K562 (cell line): ENCODE data around the gene CDH2. TPM values are rescaled to one million over a fixed set of nuclear protein-coding genes. Genes with fewer than 3 reads are reported as not detected.

ENCODE experiments used
- ATAC-seq: fragments of 200-7000 bp; cut with Tn5 transposase; 3 replicates; pipeline ENCODE4 v1.9.1; 2020; ENCODE audit warnings: moderate library complexity
- BruUV-seq: library from RNA; stranded (reverse); fragments of 400-500 nt; replicated peaks from 2 replicates; lab custom pipeline; 2021; lab: Mats Ljungman, UMichigan
- CTCF ChIA-PET: fragments of 300-600 bp; formaldehyde crosslinking; extraction: SDS; loops from one replicate; lab custom pipeline; 2021; ENCODE audit warnings: low intra/inter-chr PET ratio; lab: Yijun Ruan, JAX
- POLR2A ChIA-PET: fragments of 300-600, 350-650 bp; sonication (Branson Sonifier 250); formaldehyde crosslinking; extraction: SDS; loops from one replicate; lab custom pipeline; 2021; ENCODE audit warnings: antibody characterized with exemption, inconsistent platforms; lab: Yijun Ruan, JAX
- DNase-seq, 4 experiments: peaks; one replicate each; pipeline versions ENCODE4 v3.0.0 to v3.0.0-alpha.2; 2011 to 2018; ENCODE audit warnings: low spot score in 3 of 4, mixed read lengths in 3 of 4; ENCODE audit errors: extremely low read depth in 1 of 4
- FAIRE-seq: peaks from 2 replicates; lab custom pipeline; 2011; peaks lifted over from hg19 to GRCh38; lab: Jason Lieb, UNC
- H2AFZ ChIP-seq: 2 replicates; pipeline ENCODE4 v1.6.0; 2011; ENCODE audit warnings: low read depth, low read length, control low read depth, inconsistent platforms
- H3K27ac ChIP-seq: fragments of 200-600 bp; 3 replicates; pipeline ENCODE4 v1.8.0; 2011; ENCODE audit warnings: low read depth, mild to moderate bottlenecking, control low read depth, inconsistent platforms, low read length, moderate library complexity, mixed read lengths; ENCODE audit errors: extremely low read depth
- H3K27me3 ChIP-seq, 2 experiments: fragments of 300-600 bp in 1 of 2; 2 replicates in 1 of 2; 3 replicates in 1 of 2; pipeline versions ENCODE4 v1.6.0 to v1.8.0; 2011; ENCODE audit warnings: inconsistent platforms in 2 of 2, low read length in 2 of 2, mild to moderate bottlenecking in 1 of 2, mixed read lengths in 1 of 2, moderate library complexity in 1 of 2; ENCODE audit not compliant: control insufficient read depth in 2 of 2, insufficient read depth in 2 of 2
- H3K36me3 ChIP-seq: fragments of 300-600 bp; 3 replicates; pipeline ENCODE4 v1.8.0; 2011; ENCODE audit warnings: mild to moderate bottlenecking, low read length, inconsistent platforms; ENCODE audit not compliant: control insufficient read depth, insufficient read depth
- H3K4me1 ChIP-seq, 2 experiments: fragments of 200-600 bp in 1 of 2; replicated peaks in 1 of 2; 2 replicates in 1 of 2; 3 replicates in 1 of 2; pipeline versions ENCODE4 v1.5.1 to v1.8.0; 2011; ENCODE audit warnings: inconsistent platforms in 2 of 2, low read length in 2 of 2, mild to moderate bottlenecking in 1 of 2, mixed read lengths in 1 of 2, moderate library complexity in 1 of 2; ENCODE audit not compliant: control insufficient read depth in 2 of 2, insufficient read depth in 2 of 2
- H3K4me2 ChIP-seq: 2 replicates; pipeline ENCODE4 v1.6.1; 2011; ENCODE audit warnings: low read length, control low read depth, inconsistent platforms, mixed read lengths; ENCODE audit not compliant: insufficient read depth
- H3K4me3 ChIP-seq: fragments of 200-600 bp; sonication (generic), shearing (Covaris generic); 2 replicates; pipeline ENCODE4 v1.5.1; 2016; ENCODE audit warnings: control low read depth, inconsistent platforms
- H3K79me2 ChIP-seq: fragments of 200-600 bp; 3 replicates; pipeline ENCODE4 v1.8.0; 2011; ENCODE audit warnings: low read length, inconsistent platforms; ENCODE audit not compliant: control insufficient read depth, insufficient read depth
- H3K9ac ChIP-seq, 2 experiments: 2 replicates each; pipeline versions ENCODE4 v1.6.0 to v1.6.1; 2011; ENCODE audit warnings: low read depth in 2 of 2, low read length in 2 of 2, control low read depth in 1 of 2, inconsistent platforms in 1 of 2, mild to moderate bottlenecking in 1 of 2, mixed read lengths in 1 of 2; ENCODE audit not compliant: insufficient read depth in 1 of 2
- H3K9me1 ChIP-seq: one replicate; pipeline ENCODE4 v1.6.0; 2011; ENCODE audit warnings: inconsistent platforms, mild to moderate bottlenecking, low read length, moderate library complexity; ENCODE audit not compliant: control insufficient read depth, insufficient read depth
- H3K9me3 ChIP-seq: replicated peaks from 2 replicates; pipeline ENCODE4 v1.5.1; 2011; ENCODE audit warnings: low read depth, low read length, inconsistent platforms; ENCODE audit not compliant: control insufficient read depth, insufficient read depth
- H4K20me1 ChIP-seq: replicated peaks from 2 replicates; pipeline ENCODE4 v1.6.1; 2011; ENCODE audit warnings: low read length, inconsistent platforms, mixed read lengths; ENCODE audit not compliant: control insufficient read depth, insufficient read depth
- BRCA1 ChIP-seq, 2 experiments: fragments of 450-650 bp in 1 of 2; sonication (generic) in 1 of 2; formaldehyde crosslinking in 1 of 2; IDR thresholded peaks; 2 replicates each; pipeline versions ENCODE4 v1.5.0 to v1.6.1; 2017 to 2020; ENCODE audit warnings: mild to moderate bottlenecking in 1 of 2, missing genetic modification reagents in 1 of 2
- GABPB2 ChIP-seq: fragments of 250-450 bp; sonication (Bioruptor Pico); conservative IDR thresholded peaks from 2 replicates; pipeline ENCODE4 v1.5.1; 2021; ENCODE audit warnings: mild to moderate bottlenecking
- GATAD2A ChIP-seq: fragments of 450-650 bp; IDR thresholded peaks from 2 replicates; pipeline ENCODE4 v1.6.1; 2017
- IFI16 ChIP-seq: fragments of 250-450 bp; sonication (Bioruptor Pico); IDR thresholded peaks from 2 replicates; pipeline ENCODE4 v2.1.2; 2022; ENCODE audit warnings: mild to moderate bottlenecking, inconsistent platforms
- KDM2B ChIP-seq: fragments of 250-450 bp; sonication (Bioruptor Pico); IDR thresholded peaks from 2 replicates; pipeline ENCODE4 v1.8.0; 2021; ENCODE audit warnings: mild to moderate bottlenecking, moderate library complexity
- POLR3G ChIP-seq: IDR thresholded peaks from 2 replicates; pipeline ENCODE4 v1.6.1; 2011; ENCODE audit not compliant: insufficient read length, insufficient replicate concordance; ENCODE audit errors: extremely low read depth
- SIRT6 ChIP-seq: IDR thresholded peaks from one replicate; pipeline ENCODE4 v1.6.1; 2012; ENCODE audit warnings: low read depth, mild to moderate bottlenecking, control low read depth, inconsistent platforms, low read length, moderate library complexity
- TAF1 ChIP-seq: IDR thresholded peaks from 2 replicates; pipeline ENCODE4 v1.6.1; 2011; ENCODE audit warnings: mild to moderate bottlenecking, low read length, moderate library complexity; ENCODE audit not compliant: insufficient read depth, control insufficient read depth, severe bottlenecking; ENCODE audit errors: extremely low read depth
- ZNF165 ChIP-seq: fragments of 250-450 bp; sonication (Bioruptor Pico); IDR thresholded peaks from 2 replicates; pipeline ENCODE4 v1.4.0; 2020; ENCODE audit warnings: borderline replicate concordance
- ZNF444 ChIP-seq: fragments of 250-450 bp; sonication (Bioruptor Pico); IDR thresholded peaks from 2 replicates; pipeline ENCODE4 v1.4.0; 2020; ENCODE audit warnings: mild to moderate bottlenecking, moderate library complexity
- WGBS: fragments of 100-300 bp; shearing (Covaris generic); methylation state at CpG from one replicate; pipeline ENCODE4 v1.1.6; 2016; ENCODE audit warnings: low coverage, mixed read lengths; ENCODE audit not compliant: insufficient coverage; ENCODE audit errors: missing lambda C conversion rate; 5-methylcytosine and 5-hydroxymethylcytosine counted together
- in situ Hi-C: fragments of 300-500 bp; cut with MboI; formaldehyde crosslinking; loops from 4 replicates; pipeline ENCODE4 v1.15.0; 2018; ENCODE audit warnings: inconsistent platforms, mixed read lengths
- intact Hi-C: fragments of 100-400 bp; cut with micrococcal nuclease; formaldehyde crosslinking; loops from 2 replicates; pipeline ENCODE4 v1.14.2; 2022
- polyA plus RNA-seq, 8 experiments: library from polyadenylated mRNA; depleted of rRNA in 4 of 8; stranded (reverse) in 5 of 8; unstranded in 3 of 8; fragments of >200 nt; fragmentation: Nextera tagmentation in 2 of 8; fragmentation: Illumina TruSeq in 1 of 8; extraction: Ambion mirVana in 2 of 8; extraction: Trizol in 1 of 8; gene quantifications; 2 replicates each; pipeline versions ENCODE4 v1.2.1 to v1.2.3, GENCODE V29; 2011 to 2014; ENCODE audit warnings: inconsistent platforms in 1 of 8, missing spikeins in 1 of 8
- total RNA-seq, 7 experiments: library from RNA; depleted of rRNA in 6 of 7; stranded (reverse); fragments of >200 nt in 6 of 7; fragmentation: Illumina TruSeq in 2 of 7; extraction: Trizol in 2 of 7; gene quantifications; 2 replicates each; pipeline versions ENCODE4 v1.2.1 to v1.2.3, GENCODE V29; 2011 to 2021; ENCODE audit warnings: low replicate concordance in 1 of 7
- TF ChIP-seq, protein P1 (sequence below), 3 experiments: IDR thresholded peaks in 2 of 3; conservative IDR thresholded peaks in 1 of 3; 2 replicates each; pipeline ENCODE4 v1.5.1; 2011 to 2012; ENCODE audit warnings: low read length in 3 of 3, mild to moderate bottlenecking in 3 of 3, control low read depth in 2 of 3, improper control_type of control experiment in 1 of 3, inconsistent platforms in 1 of 3, low read depth in 1 of 3, mixed read lengths in 1 of 3, moderate library complexity in 1 of 3; ENCODE audit not compliant: insufficient read depth in 2 of 3
- TF ChIP-seq, protein P2 (sequence below): fragments of 250-450 bp; sonication (Bioruptor Pico); IDR thresholded peaks from 2 replicates; pipeline ENCODE4 v1.5.0; 2021; ENCODE audit warnings: mild to moderate bottlenecking, moderate library complexity

Gene CDH2
- total and polyA plus RNA-seq, 9 of the 15 experiments (the other 6 are each of a cell fraction or from before 2014, with no cell fraction given): 0.04 TPM; not detected in 8

DNA sequence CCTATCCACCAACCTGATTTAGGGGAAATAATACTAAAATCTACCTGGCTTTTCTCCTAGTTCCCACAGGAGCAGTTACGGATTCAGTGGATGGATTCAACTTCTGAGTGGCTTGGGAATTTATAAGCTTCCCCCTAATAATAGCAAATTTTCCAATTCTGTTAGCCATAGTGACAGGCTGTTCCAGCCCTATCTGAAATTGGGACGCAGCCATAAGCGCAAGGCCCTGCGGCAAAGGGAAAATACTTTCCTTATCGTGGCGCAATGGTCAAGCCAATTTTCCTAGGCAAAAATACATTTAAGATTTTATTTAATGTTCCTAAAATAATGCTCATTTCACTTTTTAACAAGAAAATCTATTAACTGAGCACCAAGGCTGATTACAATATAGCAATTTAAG, 49.7 kb downstream of the CDH2 start:
- BruUV-seq: no TSS peak
- DNase-seq (no peak), FAIRE-seq (no peak), ATAC-seq (no peak)
- CTCF ChIA-PET: no interaction called here
- TF ChIP-seq ZNF165 (CRISPR knock-in tag) (no peak), IFI16 (CRISPR knock-in tag) (no peak), SIRT6 (no peak), ZNF444 (no peak), TAF1 (no peak), KDM2B (CRISPR knock-in tag) (no peak), GATAD2A (no peak), BRCA1 (IDR thresholded peaks at IDR 0.05) (no peak), BRCA1 (CRISPR knock-in tag; IDR thresholded peaks at IDR 0.05) (no peak), POLR3G (no peak), GABPB2 (CRISPR knock-in tag) (no peak)
- TF ChIP-seq, protein P1, sequence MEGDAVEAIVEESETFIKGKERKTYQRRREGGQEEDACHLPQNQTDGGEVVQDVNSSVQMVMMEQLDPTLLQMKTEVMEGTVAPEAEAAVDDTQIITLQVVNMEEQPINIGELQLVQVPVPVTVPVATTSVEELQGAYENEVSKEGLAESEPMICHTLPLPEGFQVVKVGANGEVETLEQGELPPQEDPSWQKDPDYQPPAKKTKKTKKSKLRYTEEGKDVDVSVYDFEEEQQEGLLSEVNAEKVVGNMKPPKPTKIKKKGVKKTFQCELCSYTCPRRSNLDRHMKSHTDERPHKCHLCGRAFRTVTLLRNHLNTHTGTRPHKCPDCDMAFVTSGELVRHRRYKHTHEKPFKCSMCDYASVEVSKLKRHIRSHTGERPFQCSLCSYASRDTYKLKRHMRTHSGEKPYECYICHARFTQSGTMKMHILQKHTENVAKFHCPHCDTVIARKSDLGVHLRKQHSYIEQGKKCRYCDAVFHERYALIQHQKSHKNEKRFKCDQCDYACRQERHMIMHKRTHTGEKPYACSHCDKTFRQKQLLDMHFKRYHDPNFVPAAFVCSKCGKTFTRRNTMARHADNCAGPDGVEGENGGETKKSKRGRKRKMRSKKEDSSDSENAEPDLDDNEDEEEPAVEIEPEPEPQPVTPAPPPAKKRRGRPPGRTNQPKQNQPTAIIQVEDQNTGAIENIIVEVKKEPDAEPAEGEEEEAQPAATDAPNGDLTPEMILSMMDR (IDR thresholded peaks at IDR 0.05 in 2 of 3, conservative IDR thresholded peaks at IDR 0.05 in 1 of 3; ENCODE audit: insufficient read depth in 2 of 3, low read depth in 1 of 3, low read length in 3 of 3): no peak
- TF ChIP-seq, protein P2, sequence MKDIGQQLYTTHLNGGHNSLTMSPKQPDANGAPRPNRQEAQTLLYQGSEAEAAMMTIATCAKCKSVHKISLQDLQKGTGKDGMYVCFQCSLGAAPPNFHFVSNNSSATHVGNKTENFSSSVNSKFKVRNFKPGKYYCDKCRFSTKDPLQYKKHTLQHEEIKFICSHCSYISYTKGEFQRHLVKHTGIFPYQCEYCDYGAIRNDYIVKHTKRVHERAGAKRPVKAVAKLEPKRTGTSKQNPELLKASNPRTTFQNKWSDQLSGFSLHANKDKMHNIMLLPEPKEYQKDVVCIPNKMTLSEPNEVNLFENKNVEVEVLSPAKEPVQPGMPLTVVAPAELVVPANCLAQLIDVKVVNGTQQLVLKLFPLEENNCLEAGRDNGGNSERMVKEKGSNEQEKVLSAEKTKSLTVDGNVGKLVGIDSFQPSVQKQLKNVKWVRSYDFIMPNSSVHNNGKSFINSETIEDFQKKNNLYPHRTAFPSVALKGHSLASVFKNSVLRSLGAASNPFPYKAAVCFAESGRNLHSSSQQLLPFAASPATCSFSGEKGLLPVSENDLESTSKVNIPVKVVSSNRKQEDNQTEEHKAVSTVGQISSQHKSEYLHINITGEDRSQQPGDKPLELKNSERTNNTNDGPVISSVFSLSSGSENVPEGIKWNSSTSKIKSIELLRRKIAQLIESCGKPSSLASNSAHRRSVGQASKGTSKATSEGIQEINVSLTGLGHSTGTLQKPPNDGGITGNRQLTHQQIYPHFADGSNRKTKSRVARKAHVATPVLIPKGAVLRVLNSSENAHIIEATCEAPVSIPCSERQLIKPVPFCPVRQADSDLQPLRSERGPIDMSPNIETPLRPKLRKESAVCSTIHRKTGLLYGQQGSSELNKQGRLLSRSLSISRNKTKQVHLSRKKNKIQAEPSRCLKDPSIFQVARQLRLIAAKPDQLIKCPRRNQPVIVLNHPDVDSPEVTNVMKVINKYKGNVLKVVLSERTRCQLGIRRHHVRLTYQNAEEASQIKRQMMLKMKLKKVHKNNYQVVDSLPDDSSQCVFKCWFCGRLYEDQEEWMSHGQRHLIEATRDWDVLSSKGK (CRISPR knock-in tag): no peak
- Histone ChIP-seq H3K4me1 (no peaks in the 10 kb centered on the region), H3K79me2 (no peaks in the 10 kb centered on the region), H3K9ac (no peak overlapping the region), H2AFZ (no peak overlapping the region), H3K9me1 (no peaks in the 10 kb centered on the region), H3K4me2 (no peak overlapping the region), H3K36me3 (no peaks in the 10 kb centered on the region), H4K20me1 (no peaks in the 10 kb centered on the region), H3K4me3 (no peak overlapping the region), H3K27ac (no peak overlapping the region), H3K27me3 (no peaks in the 10 kb centered on the region), H3K9me3 (no peaks in the 10 kb centered on the region; the same call in 1 of the 2 replicates)
- 6% methylated on average over 6 of the region's 6 CpGs for WGBS
- intact Hi-C loops: no loop called here
- POLR2A ChIA-PET: no interaction called here
- in situ Hi-C loops: no loop called here
